SU-DHL-6 (cell line): ENCODE data around the gene MARF1.

Experiments used
- H2AFZ ChIP-seq: fragments of 200-600 bp; sonication (generic); 2 replicates; pipeline ENCODE4 v1.6.1; 2014; ENCODE audit warnings: low read depth, mild to moderate bottlenecking, moderate library complexity, mixed read lengths, antibody characterized with exemption, low read length; ENCODE audit not compliant: severe bottlenecking
- H3F3A ChIP-seq: fragments of 200-600 bp; shearing (Covaris generic); 2 replicates; pipeline ENCODE4 v1.6.0; 2016; ENCODE audit warnings: antibody characterized with exemption, mild to moderate bottlenecking; ENCODE audit not compliant: insufficient read depth
- H3K27ac ChIP-seq: fragments of 200-600 bp; sonication (generic); 2 replicates; pipeline ENCODE4 v1.5.1; 2016; ENCODE audit warnings: low read depth, mild to moderate bottlenecking, low read length, moderate library complexity, mixed read lengths
- H3K27me3 ChIP-seq: fragments of 200-600 bp; sonication (generic), shearing (Covaris generic); 2 replicates; pipeline ENCODE4 v1.6.0; 2014; ENCODE audit warnings: mild to moderate bottlenecking, low read length
- H3K36me3 ChIP-seq: fragments of 200-600 bp; sonication (generic); 2 replicates; pipeline ENCODE4 v1.6.1; 2014; ENCODE audit warnings: mild to moderate bottlenecking, low read length, mixed read lengths
- H3K4me2 ChIP-seq: fragments of 300-600, 200-600 bp; shearing (Covaris generic), sonication (generic); 2 replicates; pipeline ENCODE4 v1.6.0; 2014; ENCODE audit warnings: low read length, low read depth, mild to moderate bottlenecking; ENCODE audit not compliant: poor library complexity, severe bottlenecking
- H3K4me3 ChIP-seq: fragments of 200-600 bp; sonication (generic); 2 replicates; pipeline ENCODE4 v1.5.1; 2014; ENCODE audit warnings: antibody characterized with exemption, low read length, mild to moderate bottlenecking, mixed read lengths; ENCODE audit not compliant: insufficient read depth, poor library complexity, severe bottlenecking
- H3K79me2 ChIP-seq: fragments of 200-600 bp; sonication (generic); 2 replicates; pipeline ENCODE4 v1.6.1; 2014; ENCODE audit warnings: mild to moderate bottlenecking, low read length, moderate library complexity; ENCODE audit not compliant: insufficient read depth
- H3K9ac ChIP-seq: fragments of 200-600 bp; sonication (generic); 2 replicates; pipeline ENCODE4 v1.7.0; 2014; ENCODE audit warnings: mild to moderate bottlenecking, low read length
- H3K9me2 ChIP-seq: fragments of 200-600 bp; sonication (generic); replicated peaks from 2 replicates; pipeline ENCODE4 v1.6.1; 2014; ENCODE audit warnings: low read length; ENCODE audit not compliant: insufficient read depth
- H3K9me3 ChIP-seq: fragments of 200-600 bp; sonication (generic); 2 replicates; pipeline ENCODE4 v1.6.1; 2014; ENCODE audit warnings: low read length, mixed read lengths; ENCODE audit not compliant: insufficient read depth
- H4K20me1 ChIP-seq: fragments of 200-600 bp; sonication (generic); 2 replicates; pipeline ENCODE4 v1.6.1; 2014; ENCODE audit warnings: low read depth, mild to moderate bottlenecking, antibody characterized with exemption, low read length, moderate library complexity, mixed read lengths
- EZH2phosphoT487 ChIP-seq: fragments of 200-600 bp; sonication (generic), shearing (Covaris generic); conservative IDR thresholded peaks from 2 replicates; pipeline ENCODE4 v1.6.1; 2018; ENCODE audit warnings: mild to moderate bottlenecking, antibody characterized with exemption, low read length, moderate library complexity, mixed read lengths
- TF ChIP-seq, protein P1 (sequence below): fragments of 200-600 bp; sonication (generic); IDR thresholded peaks from one replicate; pipeline ENCODE4 v1.5.1; 2017; ENCODE audit warnings: antibody characterized with exemption, mild to moderate bottlenecking, low read length, moderate library complexity; ENCODE audit not compliant: insufficient read depth, poor library complexity, severe bottlenecking

Gene MARF1

DNA sequence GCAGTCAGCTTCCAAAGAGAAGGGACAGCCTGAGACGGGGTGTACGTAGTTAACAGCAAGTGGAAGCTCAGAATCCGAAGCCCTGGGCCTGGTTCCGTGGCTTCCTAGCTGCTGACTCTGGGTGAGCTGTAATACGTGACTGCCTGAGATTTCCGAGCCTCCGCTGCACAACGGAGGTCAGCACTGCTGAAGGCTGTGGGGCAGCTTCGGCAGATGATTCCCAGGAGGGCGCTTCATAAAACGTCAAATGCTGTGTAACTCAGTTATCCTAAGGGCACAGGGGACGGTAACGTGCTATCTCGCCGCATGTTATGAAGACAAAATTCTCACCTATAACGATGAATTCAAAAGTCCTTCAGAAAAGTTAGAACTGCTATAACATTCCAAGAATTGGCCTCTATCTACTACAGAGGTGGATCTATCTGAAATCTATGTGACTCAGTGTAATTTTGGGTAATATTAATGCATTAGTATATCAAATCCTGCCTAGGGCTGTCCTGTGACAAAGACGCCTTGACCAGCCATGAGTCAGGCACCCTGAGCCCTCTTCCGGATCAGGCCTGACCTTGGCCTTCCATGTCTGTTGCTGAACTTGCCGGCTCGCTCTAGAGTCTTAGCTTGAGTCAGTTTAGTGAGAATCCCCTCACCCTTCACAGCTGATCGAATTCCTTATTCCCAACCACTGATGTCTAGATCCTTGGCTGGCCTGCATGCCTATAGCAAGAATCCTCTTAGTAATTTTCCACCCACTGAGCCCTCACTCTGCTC is 43.5 kb downstream of the MARF1 start:
- H3K27ac ChIP-seq = no peak overlapping the region
- no peaks in the 10 kb centered on the region for H3K27me3 ChIP-seq

DNA sequence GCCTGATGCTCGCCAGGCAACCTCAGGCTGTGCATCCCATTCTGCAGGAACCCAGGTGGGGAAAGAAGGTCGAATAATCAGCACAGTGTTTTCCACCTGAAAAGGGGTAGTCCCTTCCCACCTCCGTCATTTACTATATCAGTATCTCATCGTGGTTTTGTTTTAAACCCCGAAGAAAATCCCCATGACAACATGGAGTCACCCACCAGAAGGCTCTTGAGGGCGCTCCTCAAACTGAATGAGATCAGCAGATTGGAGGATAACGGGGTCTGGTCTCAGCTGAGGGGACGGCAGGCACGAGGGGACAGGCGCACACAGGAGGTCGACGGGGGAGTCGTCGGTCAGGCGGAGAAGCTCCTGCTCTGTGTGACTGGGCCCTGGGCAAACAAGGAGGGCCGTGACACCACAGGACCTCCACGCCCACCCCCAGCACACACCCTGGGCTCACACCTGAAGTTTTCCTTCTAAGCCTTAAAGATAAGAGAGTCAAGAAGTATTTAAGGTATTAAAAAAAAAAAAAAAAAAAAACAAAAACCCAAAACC is 44.2 kb downstream of the MARF1 start:
- Histone ChIP-seq H3K9me3 (no peaks in the 10 kb centered on the region), H2AFZ (no peak overlapping the region), H4K20me1 (no peaks in the 10 kb centered on the region), H3K9ac (no peak overlapping the region), H3K27ac (no peak overlapping the region), H3K4me2 (no peak overlapping the region), H3K4me3 (no peak overlapping the region), H3K36me3 (peaks cover 18% of the 10 kb centered on the region; the same call in 1 of the 2 replicates), H3F3A (0 out of 2 replicates have a peak, but pooled peaks cover 4% of the 10 kb centered on the region), H3K79me2 (no peaks in the 10 kb centered on the region), H3K9me2 (no peaks in the 10 kb centered on the region), H3K27me3 (no peaks in the 10 kb centered on the region)
- TF ChIP-seq EZH2phosphoT487 = no peak
- TF ChIP-seq, protein P1, sequence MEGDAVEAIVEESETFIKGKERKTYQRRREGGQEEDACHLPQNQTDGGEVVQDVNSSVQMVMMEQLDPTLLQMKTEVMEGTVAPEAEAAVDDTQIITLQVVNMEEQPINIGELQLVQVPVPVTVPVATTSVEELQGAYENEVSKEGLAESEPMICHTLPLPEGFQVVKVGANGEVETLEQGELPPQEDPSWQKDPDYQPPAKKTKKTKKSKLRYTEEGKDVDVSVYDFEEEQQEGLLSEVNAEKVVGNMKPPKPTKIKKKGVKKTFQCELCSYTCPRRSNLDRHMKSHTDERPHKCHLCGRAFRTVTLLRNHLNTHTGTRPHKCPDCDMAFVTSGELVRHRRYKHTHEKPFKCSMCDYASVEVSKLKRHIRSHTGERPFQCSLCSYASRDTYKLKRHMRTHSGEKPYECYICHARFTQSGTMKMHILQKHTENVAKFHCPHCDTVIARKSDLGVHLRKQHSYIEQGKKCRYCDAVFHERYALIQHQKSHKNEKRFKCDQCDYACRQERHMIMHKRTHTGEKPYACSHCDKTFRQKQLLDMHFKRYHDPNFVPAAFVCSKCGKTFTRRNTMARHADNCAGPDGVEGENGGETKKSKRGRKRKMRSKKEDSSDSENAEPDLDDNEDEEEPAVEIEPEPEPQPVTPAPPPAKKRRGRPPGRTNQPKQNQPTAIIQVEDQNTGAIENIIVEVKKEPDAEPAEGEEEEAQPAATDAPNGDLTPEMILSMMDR = no peak

More for the DNA sequence above, 43.5 kb downstream of the MARF1 start:
- Histone ChIP-seq H3K9me2 (no peaks in the 10 kb centered on the region), H3F3A (0 out of 2 replicates have a peak, but pooled peaks cover 4% of the 10 kb centered on the region), H3K79me2 (no peaks in the 10 kb centered on the region), H3K4me2 (no peak overlapping the region), H3K9ac (no peak overlapping the region), H3K9me3 (no peaks in the 10 kb centered on the region), H4K20me1 (no peaks in the 10 kb centered on the region), H3K36me3 (peaks cover 18% of the 10 kb centered on the region; the same call in 1 of the 2 replicates), H3K4me3 (no peak overlapping the region), H2AFZ (no peak overlapping the region)
- TF ChIP-seq, protein P1 = no peak
- TF ChIP-seq EZH2phosphoT487 = no peak

DNA sequence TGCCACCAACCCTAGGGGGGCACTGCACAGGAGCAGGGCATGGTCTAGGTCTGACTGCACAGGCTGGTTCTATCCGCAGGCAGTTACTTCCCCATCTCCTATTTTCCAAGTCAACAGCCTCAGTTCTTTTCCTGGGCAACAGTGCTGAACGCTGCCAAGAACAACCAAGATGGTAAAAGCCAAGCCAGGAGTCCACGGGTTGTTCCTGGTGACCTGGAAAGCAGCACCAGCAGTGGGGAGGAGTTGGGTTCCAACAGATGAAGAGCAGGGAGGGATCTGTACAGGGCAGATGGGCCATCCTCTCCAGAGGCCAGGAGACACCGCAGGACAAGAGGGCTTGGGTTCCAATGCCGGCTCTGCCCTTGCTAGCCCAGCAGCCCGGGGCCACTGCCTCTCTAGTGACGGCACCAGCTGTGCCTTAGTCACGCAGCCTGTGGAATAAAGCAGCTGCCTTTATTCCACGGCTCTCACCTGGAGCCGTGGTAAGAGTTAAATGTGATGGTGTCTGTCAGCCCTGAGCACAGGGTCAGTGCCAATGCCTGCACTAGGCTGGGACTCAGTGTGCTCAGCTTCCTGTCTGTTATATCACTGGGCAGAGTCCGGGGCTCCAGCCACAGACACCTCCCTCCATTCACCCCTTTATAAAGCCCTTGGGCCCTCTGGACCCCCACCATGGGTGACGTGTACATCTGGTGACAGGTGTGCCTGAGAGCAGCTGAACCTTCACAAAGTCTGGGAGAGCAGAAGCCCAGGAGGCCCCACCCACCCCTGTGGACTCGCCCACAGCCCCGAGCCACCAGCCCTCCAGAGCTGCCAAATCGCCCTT is 44.9 kb downstream of the MARF1 start:
- Histone ChIP-seq H3K36me3 (peaks cover 17% of the 10 kb centered on the region; the same call in 1 of the 2 replicates), H3K79me2 (no peaks in the 10 kb centered on the region), H2AFZ (no peak overlapping the region), H3K9me3 (no peaks in the 10 kb centered on the region), H3K9ac (no peak overlapping the region), H4K20me1 (no peaks in the 10 kb centered on the region), H3K27ac (no peak overlapping the region), H3K27me3 (no peaks in the 10 kb centered on the region), H3F3A (0 out of 2 replicates have a peak, but pooled peaks cover 4% of the 10 kb centered on the region), H3K9me2 (no peaks in the 10 kb centered on the region), H3K4me3 (no peak overlapping the region), H3K4me2 (no peak overlapping the region)
- no peak for TF ChIP-seq EZH2phosphoT487
- TF ChIP-seq, protein P1 = no peak
